Activated CD8-positive, alpha-beta memory T cell treated with anti-CD3 and anti-CD28 coated beads for 48 hours (primary cell): ENCODE data around the gene SERPINE1.
"Not testable (repeated sequence)": the region's sequence is repeated elsewhere in the genome, so short reads cannot be mapped to it uniquely, and the experiment has no call there.

Experiments used
- DNase-seq, 3 experiments: peaks; one replicate each; pipeline ENCODE4 v3.0.0-alpha.2; 2020; ENCODE audit warnings: low read depth in 2 of 3, low spot score in 2 of 3

SERPINE1 gene

DNA sequence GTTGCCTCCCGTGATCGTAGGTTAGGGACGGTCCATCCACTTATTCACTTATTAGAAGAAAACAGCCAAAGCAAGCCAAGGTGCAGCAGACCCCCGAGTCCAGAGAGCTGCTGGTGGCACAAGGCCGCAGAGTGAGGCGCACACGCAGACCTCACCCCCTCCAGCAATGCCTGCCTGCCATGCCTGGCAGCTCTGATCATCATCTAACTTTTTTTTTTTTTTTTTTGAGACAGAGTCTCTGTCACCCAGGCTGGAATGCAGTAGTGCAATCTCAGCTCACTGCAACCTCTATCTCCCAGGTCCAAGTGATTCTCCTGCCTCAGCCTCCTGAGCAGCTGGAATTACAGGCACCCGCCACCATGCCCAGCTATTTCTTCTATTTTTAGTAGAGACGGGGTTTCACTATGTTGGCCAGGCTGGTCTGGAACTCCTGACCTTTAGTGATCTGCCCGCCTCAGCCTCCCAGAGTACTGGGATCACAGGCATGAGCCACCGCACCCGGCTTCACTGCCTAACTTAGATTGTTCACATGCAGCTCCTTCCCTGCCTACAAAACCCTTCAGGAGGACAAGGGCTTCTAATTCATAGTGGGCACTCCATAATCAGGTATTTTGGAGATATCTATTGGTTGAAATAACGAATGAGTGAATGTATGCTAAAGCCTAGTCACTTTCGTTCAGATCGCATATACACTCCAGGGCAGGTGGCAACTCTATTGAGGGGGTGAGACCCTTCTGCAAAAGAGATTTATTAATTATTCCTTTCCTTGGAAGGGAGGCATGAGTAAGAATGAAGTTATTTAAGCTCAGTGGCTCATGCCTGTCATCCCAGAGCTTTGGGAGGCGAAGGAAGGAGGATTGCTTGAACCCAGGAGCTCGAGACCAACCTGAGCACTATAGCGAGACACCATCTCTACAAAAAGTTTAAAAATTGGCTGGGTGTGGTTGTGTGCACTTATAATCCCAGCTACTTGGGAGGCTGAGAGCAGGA lies 25.8 kb upstream of the SERPINE1 start:
- DNase-seq, result no peak

DNA sequence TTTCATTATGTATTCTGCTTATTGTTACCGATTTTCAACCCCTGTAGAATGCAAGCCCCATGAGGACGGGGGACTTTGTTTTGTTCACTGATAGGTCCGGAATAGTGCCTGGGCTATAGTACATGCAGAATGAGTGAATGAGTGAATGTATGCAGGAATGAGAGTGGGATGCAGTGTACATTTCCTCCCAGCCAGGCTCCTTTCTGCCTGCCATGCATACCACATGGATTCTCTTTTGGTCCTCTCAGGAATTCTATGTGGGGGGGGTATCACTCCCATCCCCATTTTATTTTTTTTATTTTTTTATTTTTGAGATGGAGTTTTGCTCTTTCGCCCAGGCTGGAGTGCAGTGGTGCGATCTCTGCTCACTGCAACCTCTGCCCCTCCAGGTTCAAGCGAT lies 24.9 kb upstream of the SERPINE1 start:
- DNase-seq, result no peak

DNA sequence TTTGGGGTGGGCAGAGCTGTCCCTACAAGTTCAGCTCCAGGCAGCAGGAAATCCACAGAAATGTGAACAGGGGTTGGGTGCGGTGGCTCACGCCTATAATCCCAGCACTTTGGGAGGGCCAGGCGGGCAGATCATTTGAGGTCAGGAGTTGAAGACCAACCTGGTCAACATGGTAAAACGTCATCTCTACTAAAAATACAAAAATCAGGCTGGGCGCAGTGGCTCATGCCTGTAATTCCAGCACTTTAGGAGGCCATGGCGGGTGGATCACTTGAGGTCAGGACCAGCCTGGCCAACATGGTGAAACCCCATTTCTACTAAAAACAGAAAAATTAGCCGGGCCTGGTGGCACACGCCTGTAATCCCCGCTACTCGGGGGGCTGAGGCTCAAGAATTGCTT lies 23.2 kb upstream of the SERPINE1 start:
- DNase-seq, result not testable (repeated sequence)

DNA sequence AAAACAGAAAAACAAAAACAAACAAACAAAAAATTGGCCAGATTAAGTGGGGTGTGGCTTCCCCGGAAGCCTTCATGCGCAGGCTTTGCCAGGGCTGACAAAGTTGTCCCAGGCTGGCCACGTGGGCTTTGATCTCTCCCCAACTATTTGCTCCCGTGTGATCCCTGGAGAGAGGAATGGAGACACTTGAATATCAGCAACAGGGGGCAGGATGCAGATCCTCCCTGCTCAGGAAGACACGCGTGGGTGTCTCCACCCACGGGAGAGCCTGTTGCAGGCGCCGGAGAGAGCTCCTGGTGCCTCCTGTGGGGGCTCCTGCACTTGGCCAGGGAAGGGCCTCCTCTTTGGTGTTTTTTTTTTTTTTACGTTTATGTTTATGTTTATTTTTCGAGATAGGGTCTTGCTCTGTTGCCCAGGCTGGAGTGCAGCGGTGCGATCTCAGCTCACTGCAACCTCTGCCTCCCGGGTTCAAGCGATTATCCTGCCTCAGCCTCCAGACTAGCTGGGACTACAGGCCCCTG lies 22.7 kb upstream of the SERPINE1 start:
- no peak for DNase-seq

DNA sequence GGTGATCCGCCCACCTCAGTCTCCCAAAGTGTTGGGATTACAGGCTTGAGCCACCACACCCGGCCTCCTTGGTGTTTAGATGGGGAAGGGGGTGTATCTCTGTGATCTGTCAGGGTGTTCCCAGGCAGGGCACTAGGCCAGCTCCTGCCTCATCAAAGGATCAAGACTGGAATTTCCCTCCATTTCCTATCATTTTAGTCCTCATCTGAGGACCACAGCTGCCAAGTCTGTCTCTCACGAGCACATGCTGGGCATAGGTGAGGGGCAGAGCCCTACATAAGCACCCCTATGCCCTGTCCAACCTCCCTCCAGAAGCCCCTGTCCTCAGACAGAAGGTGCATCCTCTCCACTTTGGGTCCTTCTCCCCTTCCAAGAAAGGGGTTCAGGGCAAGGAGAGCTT lies 22.1 kb upstream of the SERPINE1 start:
- DNase-seq, result no peak

DNA sequence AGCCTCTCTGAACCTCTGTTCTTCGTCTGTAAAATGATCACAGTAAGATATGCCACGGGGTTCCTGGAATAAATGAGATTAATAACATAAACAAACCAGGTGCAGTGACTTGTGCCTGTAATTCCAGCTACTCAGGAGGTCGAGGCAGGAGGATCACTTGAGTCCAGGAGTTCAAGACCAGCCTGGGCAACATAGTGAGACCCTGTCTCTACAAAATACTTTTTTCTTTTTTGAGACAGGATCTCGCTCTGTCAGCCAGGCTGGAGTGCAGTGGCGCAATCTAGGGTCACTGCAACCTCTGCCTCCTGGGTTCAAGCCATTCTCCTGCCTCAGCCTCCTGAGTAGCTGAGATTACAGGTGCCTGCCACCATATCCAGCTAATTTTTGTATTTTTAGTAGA lies 21.7 kb upstream of the SERPINE1 start:
- not testable (repeated sequence) for DNase-seq

DNA sequence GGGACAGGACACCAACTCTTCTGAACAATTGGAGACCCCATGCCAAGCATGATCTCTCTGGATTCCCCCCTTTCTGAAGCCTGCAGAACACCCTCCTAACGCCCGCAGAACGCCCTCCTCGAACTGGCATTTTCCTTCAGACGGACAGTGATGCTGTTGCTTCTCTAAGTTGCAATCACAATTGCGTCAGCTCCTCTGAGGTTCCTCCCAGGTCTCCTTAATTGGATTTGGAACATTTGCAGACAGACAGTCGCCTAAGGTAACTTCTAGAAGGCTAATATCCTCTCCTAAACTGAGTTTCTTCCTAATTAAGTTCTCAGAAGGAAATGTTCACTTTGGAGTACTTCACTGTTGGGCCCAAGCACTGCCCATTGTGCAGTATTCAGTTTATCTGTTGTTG lies 20.5 kb upstream of the SERPINE1 start:
- DNase-seq, result no peak

DNA sequence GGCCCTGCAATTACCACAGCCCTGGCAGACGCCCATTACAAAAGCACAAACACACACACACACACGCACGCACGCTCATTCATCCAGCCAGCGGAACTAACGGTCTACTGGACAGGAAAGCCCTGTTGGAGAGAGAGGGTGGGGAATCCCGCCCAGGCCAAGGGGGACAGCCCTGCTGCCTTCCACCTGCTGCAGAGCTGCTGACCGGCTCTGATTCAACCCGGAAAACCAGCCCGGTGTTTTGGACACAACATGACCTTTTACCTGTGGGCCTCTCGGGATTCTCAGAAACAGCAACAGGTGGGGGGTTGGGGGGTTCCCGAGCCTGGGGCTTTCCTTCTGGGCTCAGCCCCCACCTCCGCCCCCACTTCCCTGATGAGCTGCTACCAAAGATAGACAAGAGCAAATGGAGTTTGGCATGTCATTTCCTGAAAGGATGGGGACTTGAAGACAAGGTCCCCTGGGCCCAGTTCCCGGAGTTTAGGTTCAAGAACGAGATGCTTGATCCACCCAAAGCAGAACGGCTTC lies 18.5 kb upstream of the SERPINE1 start:
- DNase-seq, result no peak

DNA sequence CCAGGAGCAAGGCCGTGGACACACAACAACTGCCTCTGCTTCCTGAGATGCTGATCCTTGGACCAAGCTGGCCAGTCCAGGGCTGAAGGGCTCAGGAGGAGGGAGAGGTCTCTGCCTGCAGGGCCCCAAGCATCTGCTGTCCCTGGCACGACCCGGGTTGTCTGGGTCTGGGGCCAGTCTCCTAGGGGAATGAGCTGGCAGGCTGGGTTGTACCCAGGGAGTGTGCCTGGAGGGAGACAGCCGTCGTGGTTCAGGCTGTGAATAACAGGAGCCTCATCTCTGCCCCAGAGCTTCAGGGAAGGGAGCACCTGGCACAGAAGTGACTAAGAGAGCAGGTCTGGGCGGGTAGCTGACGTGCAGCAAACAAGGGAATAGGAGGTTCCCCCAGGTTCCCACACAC lies 17.9 kb upstream of the SERPINE1 start:
- no peak for DNase-seq

DNA sequence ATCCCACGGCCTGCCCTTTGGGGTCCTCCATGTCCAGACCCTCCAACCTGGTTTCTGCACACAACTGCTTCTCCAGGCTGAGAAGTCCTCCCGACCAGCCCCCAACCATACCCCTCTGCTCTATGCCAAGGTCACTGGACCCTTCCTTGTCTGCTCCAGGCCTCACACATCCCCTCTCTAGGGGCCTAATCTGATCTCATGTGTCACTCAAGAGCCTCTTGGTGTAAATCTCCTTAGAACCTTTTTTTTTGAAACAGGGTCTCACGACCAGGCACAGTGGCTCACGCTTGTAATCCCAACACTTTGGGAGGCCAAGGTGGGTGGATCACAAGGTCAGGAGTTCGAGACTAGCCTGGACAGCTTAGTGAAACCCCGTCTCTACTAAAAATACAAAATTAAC lies 17.5 kb upstream of the SERPINE1 start:
- DNase-seq, result no peak

DNA sequence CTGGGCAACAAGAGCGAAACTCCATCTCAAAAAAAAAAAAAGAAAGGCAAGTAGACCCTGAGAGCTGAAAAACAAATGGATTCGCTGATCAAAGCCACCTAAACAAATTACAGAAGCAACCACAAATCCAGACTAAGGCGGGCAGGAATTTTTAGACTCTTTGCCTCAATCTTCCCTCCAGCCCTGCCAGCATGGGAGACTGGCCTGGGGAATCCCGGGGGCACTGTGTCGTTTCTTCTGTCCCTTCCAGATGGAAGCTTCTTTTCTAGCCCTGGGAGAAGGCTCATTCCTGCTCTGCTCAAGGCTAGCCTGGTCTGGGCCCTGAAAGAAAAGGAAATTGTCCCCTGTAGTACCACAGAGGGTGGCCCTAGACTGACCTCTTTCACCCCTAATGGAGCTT lies 15.6 kb upstream of the SERPINE1 start:
- no peak for DNase-seq

DNA sequence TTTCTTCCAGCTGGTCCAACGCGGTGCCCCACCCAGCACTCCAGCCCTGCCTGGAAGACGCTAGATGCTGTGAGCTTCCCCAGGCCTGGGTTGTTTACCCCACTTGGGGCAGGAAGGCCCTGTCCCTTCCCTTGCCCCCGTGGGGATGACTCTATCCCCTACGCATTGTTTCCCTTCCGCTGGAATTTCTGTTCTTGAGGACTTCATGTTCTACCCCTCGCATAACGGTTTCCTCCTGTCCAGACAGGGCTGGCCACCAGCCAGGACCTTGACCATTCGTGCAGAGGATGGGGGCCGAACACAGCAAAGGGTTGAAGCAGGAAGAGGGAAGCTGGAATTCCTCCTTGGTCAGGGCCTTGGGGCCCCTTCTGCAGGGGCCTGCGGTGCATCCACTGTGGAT lies 14.7 kb upstream of the SERPINE1 start:
- no peak for DNase-seq

DNA sequence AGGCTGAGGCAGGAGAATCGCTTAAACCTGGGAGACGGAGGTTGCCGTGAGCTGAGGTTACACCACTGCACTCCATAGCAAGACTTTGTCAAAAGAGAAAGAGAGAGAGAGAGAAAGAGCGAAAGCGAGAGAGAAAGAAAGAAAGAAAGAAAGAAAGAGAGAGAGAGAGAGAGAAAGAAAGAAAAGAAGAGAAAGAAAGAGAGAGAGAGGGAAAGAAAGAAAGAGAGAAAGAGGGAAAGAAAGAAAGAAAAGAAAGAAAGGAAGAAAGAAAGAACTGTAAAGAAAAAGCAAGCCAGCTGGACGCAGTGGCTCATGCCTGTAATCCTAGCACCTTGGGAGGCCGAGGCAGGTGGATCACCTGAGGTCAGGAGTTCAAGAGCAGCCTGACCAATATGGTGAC lies 13.8 kb upstream of the SERPINE1 start:
- not testable (repeated sequence) for DNase-seq

DNA sequence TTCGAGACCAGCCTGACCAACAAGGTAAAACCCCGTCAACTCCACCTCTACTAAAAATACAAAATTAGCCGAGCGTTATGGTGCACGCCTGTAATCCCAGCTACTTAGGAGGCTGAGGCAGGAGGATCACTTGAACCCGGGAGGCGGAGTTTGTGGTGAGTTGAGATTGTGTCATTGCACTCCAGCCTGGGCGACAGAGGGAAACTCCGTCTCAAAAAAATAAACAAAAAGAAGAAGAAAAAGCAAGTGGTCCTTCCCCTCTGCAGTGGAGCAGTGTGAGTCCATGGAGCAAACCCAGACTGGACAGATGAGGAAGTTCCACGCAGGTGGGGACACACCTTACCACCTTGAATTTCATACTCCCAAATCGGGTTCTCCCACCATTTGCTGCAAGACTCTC lies 13.1 kb upstream of the SERPINE1 start:
- DNase-seq, result no peak

DNA sequence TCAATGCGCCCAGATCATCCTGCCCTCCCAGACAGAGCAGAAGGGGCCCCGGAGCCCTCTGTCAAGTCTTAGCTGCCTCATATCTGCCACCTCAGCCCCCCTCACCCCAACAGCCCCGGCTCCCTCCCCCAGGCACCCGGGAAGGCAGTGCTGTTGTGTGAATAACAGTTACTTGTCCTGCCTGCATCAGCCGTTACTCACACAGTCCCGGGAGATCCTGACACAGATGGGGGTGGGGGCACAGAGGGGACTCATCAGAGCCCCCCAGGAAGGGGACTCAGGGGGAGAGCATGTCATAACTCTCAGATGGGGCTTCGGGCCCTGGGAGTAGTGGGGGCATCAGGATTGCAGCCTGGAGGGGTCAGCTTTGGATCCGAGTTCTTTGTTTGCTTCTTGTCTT lies 12.4 kb upstream of the SERPINE1 start:
- no peak for DNase-seq

DNA sequence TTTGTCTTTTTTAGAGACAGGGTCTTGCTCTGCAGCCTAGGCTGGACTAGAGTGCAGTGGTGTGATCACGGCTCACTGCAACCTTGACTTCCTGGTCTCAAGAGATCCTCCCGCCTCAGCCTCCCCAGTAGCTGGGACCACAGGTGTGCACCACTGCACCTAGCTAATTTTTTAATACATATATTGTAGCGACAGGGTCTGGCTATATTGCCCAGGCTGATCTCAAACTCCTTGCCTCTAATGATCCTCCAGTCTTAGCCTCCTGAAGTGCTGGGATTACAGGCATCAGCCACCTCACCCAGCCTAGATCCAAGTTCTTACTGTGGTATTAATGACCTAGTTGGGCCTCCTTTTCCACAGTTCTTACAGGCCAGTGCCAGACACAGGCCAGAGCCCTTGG lies 11.7 kb upstream of the SERPINE1 start:
- DNase-seq, result no peak

DNA sequence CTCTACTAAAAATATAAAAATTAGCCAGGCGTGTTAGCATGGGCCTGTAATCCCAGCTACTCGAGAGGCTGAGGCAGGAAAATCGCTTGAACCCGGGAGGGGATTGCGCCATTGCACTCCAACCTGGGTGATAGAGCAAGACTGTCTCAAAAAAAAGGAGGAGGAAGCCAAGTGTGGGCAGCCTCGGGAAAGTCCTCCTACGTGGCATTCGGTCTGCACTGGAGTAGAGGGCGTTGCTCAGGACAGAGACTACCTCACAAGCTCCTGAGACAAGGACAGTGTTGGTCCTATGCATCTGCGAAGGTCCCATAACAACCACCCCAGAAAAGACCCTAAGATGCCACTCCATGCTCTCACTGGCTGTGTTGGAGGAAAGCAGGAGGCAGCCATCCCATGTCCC lies 10.0 kb upstream of the SERPINE1 start:
- no peak for DNase-seq

DNA sequence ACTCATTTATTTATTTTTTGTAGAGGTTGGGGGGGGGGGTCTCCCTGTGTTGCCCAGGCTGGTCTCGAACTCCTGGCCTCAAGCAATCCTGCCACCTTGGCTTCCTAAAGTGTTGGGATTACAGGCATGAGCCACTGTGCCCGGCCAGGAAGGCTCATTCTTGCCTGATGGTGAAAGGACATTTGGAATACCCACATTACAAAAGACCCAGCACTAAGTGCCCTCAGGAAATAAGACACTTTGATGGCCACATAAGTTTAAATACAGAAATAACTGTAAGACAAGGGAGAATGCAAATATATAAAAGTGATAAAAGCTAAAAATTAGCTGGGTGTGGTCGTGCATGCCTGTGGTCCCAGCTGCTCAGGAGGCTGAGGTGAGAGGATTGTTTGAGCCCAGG lies 8.0 kb upstream of the SERPINE1 start:
- no peak for DNase-seq

DNA sequence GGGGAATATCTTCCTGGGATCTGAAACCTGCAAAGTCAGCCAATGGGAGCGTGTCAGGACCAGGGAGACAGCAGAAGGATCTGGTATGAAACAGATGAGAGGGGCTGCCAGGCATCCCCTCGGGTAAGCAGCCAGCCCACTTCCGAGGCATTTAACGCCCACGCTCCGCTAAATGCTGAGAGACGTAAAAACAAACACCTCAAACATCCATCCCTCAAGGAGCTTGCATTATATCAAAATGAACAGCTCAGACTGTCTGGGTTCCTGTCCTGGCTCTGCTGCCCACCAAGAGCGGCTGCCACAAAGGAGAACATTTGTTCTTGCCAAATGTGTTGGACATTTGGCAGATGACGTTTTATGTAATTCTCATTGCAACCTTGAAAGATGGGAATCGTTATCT lies 7.0 kb upstream of the SERPINE1 start:
- no peak for DNase-seq

DNA sequence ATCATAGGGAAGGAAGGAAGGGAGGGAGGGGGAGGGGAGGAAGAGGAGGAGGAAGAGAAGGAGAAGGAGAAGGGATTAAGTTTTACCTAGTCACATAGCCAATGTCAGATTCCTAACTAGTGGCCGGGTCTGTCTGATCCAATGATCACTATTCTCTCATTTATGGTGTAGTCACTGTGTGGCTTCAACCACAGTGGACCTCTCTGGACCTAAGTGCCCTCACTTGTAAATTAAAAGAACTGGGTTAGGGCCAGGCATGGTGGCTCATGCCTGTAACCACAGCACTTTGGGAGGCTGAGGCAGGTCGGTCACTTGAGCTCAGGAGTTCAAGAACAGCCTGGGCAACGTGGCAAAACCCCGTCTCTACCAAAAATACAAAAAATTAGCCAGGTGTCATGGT lies 6.6 kb upstream of the SERPINE1 start:
- no peak for DNase-seq

DNA sequence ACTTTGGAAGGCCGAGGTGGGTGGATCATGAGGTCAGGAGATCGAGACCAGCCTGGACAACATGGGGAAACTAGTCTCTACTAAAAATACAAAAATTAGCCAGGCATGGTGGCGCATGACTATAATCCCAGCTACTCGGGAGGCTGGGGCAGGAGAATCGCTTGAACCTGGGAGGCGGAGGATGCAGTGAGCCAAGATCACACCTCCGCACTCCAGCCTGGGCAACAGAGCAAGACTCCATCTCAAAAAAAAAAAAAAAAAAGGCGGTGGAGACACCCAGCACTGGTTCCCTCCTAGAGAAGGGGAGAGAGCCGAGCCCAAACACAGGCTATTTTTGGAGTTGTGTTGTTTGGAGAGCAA lies 5.3 kb upstream of the SERPINE1 start:
- not testable (repeated sequence) for DNase-seq
